Activated CD8-positive, alpha-beta memory T cell treated with anti-CD3 and anti-CD28 coated beads, Interleukin-2, amount 50 U/mL, for 1 hour (primary cell): ENCODE measurements around the gene ZNF804A.
"Not testable (repeated sequence)": the region's sequence is repeated elsewhere in the genome, so short reads cannot be mapped to it uniquely, and the experiment has no call there.

ENCODE experiments used
- DNase-seq: peaks from one replicate; pipeline ENCODE4 v3.0.0-alpha.2; 2020; ENCODE audit errors: extremely low read depth

Gene ZNF804A

GRCh38 chr2:184727813-184728212, 129.5 kb downstream of the ZNF804A start:
- no peak for DNase-seq

- no peak for DNase-seq
Measured at GRCh38 chr2:184728411-184728810, 130.1 kb downstream of the ZNF804A start.

GRCh38 chr2:184729581-184729980, 131.3 kb downstream of the ZNF804A start:
- DNase-seq, result no peak

GRCh38 chr2:184730288-184730687, 132.0 kb downstream of the ZNF804A start:
- DNase-seq, result no peak

GRCh38 chr2:184734338-184734737, 136.0 kb downstream of the ZNF804A start:
- DNase-seq, result no peak

- DNase-seq, result no peak
Measured at GRCh38 chr2:184735611-184736010, 137.3 kb downstream of the ZNF804A start.

- DNase-seq, result no peak
Measured at GRCh38 chr2:184743096-184743495, 144.8 kb downstream of the ZNF804A start.

- DNase-seq, result no peak
Measured at GRCh38 chr2:184756161-184756560, 157.8 kb downstream of the ZNF804A start.

- no peak for DNase-seq
Measured at GRCh38 chr2:184756885-184757284, 158.6 kb downstream of the ZNF804A start.

- not testable (repeated sequence) for DNase-seq
Measured at GRCh38 chr2:184759557-184760255, 161.4 kb downstream of the ZNF804A start.

GRCh38 chr2:184760931-184761330, 162.6 kb downstream of the ZNF804A start:
- DNase-seq, result no peak

GRCh38 chr2:184765112-184765895, 167.0 kb downstream of the ZNF804A start:
- DNase-seq, result no peak

- no peak for DNase-seq
Measured at GRCh38 chr2:184767059-184767458, 168.7 kb downstream of the ZNF804A start.

GRCh38 chr2:184769023-184769422, 170.7 kb downstream of the ZNF804A start:
- DNase-seq, result no peak

GRCh38 chr2:184769686-184770085, 171.4 kb downstream of the ZNF804A start:
- DNase-seq, result no peak

GRCh38 chr2:184779777-184780176, 181.4 kb downstream of the ZNF804A start:
- no peak for DNase-seq

- DNase-seq, result no peak
Measured at GRCh38 chr2:184780384-184780783, 182.1 kb downstream of the ZNF804A start.

GRCh38 chr2:184780944-184781343, 182.6 kb downstream of the ZNF804A start:
- no peak for DNase-seq

GRCh38 chr2:184783576-184783975, 185.2 kb downstream of the ZNF804A start:
- no peak for DNase-seq

GRCh38 chr2:184793176-184793575, 194.8 kb downstream of the ZNF804A start:
- no peak for DNase-seq

GRCh38 chr2:184799379-184799778, 201.1 kb downstream of the ZNF804A start:
- no peak for DNase-seq

GRCh38 chr2:184814421-184814820, 216.1 kb downstream of the ZNF804A start:
- no peak for DNase-seq

GRCh38 chr2:184815824-184816223, 217.5 kb downstream of the ZNF804A start:
- no peak for DNase-seq
